H7 (cell line): Measurements from ENCODE around the gene SPI1. TPM values are rescaled to one million over a fixed set of nuclear protein-coding genes. Genes with fewer than 3 reads are reported as not detected.

ENCODE experiments used
- DNase-seq: peaks from one replicate; pipeline ENCODE4 v3.0.0; 2012
- H3K27me3 ChIP-seq: 2 replicates; pipeline ENCODE4 v1.6.0; 2011; ENCODE audit warnings: mild to moderate bottlenecking, low read length; ENCODE audit not compliant: control insufficient read depth, insufficient read depth
- H3K36me3 ChIP-seq: replicated peaks from 2 replicates; pipeline ENCODE4 v1.5.1; 2011; ENCODE audit warnings: low read length; ENCODE audit not compliant: control insufficient read depth, insufficient read depth
- H3K4me3 ChIP-seq: 2 replicates; pipeline ENCODE4 v1.5.1; 2011; ENCODE audit warnings: low read depth, mild to moderate bottlenecking, control low read depth, low read length, moderate library complexity; ENCODE audit not compliant: insufficient read depth
- total RNA-seq: library from RNA; depleted of rRNA; stranded (reverse); fragments of >200 nt; shearing (Covaris generic); gene quantifications from 2 replicates; pipeline ENCODE4 v1.2.3, GENCODE V29; 2014

Gene SPI1
- total RNA-seq, 1 experiment from 2014 or later, result 0.42 TPM

DNA sequence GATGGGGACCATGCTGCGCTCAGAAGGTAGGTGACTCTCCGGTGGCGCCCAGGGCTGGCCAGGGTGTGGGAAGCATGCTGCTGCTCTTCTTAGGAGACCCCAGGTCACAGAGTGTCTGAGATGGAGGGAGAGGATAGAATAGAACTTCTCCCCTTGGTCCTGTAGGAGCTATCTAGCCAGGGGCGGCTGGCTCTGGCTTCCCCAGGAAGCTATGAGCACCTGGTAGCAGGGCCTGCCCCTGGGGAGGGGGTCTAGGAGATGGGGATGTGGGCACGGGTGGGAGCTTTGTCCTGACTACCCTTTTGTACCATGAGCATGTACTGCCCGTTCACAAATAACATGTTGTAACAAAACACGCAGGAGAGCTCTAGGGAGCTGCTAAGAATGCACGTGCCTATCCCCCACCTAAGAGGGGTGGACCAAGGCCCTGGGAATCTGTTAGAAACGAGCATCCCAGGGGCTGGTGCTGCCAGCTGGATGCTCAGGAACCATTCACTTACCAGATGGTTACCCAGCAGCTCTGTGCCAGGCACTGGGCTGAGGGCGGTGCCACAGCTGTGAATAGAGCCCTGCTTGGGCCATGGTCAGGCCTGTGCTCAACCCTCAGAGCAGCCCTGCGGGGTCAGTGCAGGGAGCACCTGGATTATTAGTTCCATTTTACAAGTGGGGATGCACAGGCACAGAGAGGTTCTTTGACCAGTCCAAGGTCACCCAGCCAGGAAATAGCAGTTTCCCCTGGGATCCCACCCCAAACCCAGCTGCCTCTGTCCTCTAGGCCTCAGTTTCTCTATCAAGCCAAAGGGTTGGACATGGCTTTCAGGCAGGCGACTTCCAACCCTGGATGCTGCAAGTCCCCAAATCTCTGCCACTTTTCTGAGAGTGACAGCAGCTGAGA is 32.3 kb upstream of the SPI1 start:
- no peak overlapping the region for H3K4me3 ChIP-seq
- DNase-seq, result no peak
- H3K36me3 ChIP-seq, result peaks cover 3% of the 10 kb centered on the region
- no peaks in the 10 kb centered on the region for H3K27me3 ChIP-seq

DNA sequence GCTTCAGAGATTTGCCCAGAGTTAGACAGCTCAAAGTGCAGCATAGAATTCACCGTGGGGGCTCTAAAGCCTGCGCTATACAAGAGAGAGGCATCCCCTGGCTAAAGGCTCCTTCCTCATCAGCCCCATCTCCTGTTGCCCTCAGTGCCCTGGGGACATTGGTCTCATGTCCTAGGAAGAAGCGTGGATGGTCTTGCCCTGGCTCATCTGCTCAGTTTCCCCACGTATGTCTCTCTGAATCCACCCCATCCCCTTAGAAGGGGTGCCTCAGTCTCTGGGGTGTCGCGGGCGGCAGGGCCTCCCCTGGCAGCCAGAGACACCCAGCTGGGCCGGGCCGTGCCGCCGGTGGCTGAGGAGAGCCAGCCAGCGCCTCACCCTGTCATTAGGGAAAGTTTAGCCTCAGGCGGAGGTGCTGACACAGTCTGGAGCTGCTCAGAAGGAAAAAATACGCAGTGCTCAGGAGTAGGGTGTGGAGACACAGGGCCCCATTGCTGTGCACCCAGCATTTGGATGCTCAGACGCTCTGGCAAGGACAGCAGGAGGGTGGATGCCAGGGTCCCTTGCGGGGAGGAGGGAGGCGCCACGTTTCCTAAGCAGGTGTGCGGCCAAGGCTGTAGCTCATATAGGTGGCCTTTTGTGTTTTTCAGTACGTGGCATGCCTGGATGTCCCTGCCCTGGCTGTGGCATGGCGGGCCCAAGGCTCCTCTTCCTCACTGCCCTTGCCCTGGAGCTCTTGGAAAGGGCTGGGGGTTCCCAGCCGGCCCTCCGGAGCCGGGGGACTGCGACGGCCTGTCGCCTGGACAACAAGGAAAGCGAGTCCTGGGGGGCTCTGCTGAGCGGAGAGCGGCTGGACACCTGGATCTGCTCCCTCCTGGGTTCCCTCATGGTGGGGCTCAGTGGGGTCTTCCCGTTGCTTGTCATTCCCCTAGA is 31.4 kb upstream of the SPI1 start:
- H3K27me3 ChIP-seq, result no peaks in the 10 kb centered on the region
- no peak overlapping the region; the same call in 1 of the 2 replicates for H3K4me3 ChIP-seq
- peak; percentile 52 for DNase-seq
- H3K36me3 ChIP-seq, result peaks cover 3% of the 10 kb centered on the region

DNA sequence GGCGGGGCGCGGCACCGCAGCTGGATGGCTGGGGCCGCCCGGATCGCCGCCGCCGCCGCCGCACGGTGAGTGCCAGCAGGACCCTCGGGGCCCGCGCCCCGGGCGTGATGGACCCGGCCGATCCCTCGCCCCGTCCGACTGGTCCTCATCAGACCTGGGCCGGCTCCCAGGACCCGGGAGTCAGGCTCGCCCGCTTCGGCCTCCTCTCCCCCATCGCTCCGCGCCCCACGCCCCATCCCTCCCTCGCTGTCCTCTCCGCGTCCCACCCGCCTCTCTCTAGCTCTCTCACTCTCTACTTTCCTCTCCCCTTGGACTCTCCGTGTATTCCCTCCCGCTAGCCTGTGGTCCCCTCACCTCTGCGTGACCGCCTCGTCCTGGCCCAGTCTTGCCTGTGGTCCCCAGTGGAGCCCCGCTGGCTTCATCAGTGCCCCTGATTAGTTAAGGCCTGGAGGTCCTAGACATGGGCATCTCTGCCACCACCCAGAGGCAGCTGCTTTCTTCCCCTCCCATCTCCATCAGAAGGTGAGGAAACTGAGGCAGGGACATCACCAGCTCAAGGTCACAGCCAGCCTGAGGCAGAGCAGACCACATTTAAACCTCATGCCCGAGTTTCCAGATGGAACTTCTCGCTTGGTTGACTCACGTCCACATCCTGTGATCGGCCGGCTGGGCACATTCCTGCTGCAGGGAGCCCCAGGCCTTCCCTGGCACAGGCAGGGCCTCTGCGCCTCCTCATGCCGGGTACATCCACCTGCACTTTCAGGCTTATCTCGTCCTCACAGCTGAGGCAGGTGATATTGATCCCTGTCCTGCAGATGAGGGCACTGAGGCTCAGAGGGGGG is 30.5 kb upstream of the SPI1 start:
- DNase-seq, result peak; percentile 69
- H3K27me3 ChIP-seq, result no peaks in the 10 kb centered on the region
- peak overlapping the region; percentile 84 for H3K4me3 ChIP-seq
- H3K36me3 ChIP-seq, result peaks cover 3% of the 10 kb centered on the region

DNA sequence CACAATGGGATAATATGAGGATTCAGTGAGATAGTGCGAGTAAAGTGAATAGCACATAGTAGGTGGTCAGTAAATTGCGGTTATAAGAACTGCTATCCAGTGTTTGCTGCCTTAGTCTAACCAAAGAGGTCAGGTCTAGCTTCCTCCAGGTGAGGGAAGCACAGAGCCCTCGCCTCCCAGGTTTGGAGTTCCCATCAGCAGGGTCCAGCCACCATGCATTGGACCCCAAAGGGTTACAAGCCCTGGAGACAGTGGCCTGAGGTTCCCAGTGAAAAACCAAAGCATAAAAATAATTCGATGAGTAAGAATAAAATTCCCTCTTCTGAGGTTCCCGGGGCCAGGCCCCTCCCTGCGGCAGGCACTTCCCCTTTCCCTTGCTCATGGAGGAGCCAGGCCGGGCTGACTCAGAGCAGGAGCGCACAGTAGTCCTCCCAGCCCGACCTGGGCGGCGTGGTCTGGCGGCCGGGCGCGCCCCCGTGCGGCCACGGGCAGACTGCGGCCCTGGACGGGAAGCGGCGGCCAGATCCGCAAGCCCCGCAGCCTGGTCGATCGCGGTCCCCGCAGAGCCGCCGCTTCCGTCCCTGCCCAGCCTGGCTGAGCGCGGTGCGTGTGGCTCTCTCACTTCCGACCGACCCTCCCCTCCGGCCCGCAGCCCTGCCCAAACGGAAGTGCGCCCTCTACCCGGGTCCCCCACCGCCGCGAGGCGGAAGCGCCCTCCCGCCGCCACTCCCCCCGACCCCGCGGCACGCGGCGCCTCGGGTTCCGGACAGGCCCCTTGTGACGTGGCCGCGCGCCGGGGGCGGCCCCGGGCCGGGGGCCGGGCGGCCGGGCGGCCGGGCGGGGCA is 29.6 kb upstream of the SPI1 start, which contains the start of gene SLC39A13:
TSS of gene SLC39A13 (plus strand) at position 845 of the 845 bp plus-strand sequence. CDS start 1,505 bp downstream, outside the sequence.
- Histone ChIP-seq H3K36me3 (no peaks in the 10 kb centered on the region; the same call in 1 of the 2 replicates), H3K27me3 (no peaks in the 10 kb centered on the region), H3K4me3 (peak within 1 kb of the TSS; percentile 84)
- peak; percentile 100 for DNase-seq

DNA sequence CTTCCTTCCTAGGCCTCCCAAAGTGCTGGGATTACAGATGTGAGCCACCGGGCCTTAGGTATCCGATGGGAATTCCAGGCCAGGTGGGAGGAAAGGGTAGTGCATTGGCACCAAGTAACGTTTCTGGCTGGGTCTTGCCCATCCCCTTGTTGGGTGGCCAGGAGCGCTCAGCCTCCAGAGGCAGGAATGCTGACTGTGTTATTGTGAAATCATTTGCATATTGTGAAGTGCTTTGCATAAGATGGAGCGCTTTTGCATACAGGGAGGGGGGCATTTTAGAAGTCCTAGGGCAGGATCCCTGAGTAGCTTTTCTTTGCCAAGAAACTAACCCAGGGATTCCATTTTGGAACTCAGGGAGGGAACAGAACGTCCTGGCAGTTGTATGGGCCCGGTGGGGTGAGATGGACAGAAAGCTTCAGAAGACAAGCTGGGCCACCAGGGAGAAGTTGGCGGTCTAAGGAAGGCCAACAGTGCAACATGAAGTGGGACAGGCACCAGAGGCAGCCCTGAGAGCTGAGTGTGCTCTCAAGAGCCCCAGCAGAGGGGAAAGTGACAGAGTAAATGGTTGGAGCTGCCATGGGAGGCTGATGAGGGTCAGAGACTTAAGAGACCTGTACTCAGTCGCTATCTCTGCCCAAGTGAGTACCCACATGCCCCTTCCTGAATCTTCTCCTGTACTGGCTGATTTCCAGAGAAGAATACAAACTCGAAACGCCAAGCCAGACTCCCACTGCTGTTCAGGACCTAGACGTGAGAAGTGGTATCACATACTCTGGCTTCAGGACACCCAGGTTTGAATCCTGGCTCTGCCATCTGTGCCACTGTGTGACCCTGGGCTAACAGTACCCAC is 28.8 kb upstream of the SPI1 start:
- Histone ChIP-seq H3K4me3 (peak overlapping the region; percentile 48), H3K36me3 (no peaks in the 10 kb centered on the region), H3K27me3 (no peaks in the 10 kb centered on the region)
- peak; percentile 74 for DNase-seq

DNA sequence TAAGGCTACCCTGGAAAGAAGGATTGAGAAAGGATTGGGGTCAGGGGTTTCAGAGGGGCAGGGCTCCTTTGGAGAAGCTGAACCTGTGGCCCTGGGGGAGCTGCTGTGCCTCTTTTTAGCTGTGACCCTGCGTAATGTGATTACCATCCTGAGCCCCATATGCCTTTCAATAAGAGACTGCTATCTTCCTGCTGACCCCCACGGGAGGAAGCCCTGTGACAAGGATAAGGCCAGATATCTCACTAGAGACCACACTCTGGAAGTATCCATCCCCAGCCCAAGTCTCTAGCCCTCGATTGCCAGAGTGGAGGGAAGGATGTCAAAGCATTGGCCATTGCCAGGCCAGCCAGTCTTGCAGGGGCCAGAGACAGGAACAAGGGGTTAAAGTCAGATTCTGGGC is 25.2 kb upstream of the SPI1 start:
- Histone ChIP-seq H3K4me3 (no peak overlapping the region), H3K27me3 (no peaks in the 10 kb centered on the region), H3K36me3 (no peaks in the 10 kb centered on the region)
- no peak for DNase-seq

DNA sequence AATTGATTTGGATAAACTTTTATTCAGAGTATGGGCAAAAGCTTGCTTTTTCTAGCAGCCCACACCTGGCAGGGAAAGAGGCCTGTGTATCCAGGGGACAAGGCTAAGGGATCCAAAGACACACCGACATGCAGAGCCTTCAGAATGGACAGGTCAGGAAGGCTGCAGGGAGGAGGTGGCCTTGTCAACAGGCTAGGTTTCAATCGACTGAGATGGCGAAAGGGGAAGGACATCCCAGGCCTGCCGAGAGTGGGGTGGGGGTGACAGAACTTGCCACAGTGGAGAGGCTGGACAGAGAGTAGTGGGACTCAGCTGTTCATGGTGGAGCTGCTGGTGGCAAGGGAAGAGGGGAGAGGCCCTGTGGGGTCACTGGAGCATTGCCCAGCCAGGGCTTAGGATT is 24.8 kb upstream of the SPI1 start:
- H3K27me3 ChIP-seq, result no peaks in the 10 kb centered on the region
- DNase-seq, result no peak
- H3K4me3 ChIP-seq, result no peak overlapping the region
- no peaks in the 10 kb centered on the region for H3K36me3 ChIP-seq

DNA sequence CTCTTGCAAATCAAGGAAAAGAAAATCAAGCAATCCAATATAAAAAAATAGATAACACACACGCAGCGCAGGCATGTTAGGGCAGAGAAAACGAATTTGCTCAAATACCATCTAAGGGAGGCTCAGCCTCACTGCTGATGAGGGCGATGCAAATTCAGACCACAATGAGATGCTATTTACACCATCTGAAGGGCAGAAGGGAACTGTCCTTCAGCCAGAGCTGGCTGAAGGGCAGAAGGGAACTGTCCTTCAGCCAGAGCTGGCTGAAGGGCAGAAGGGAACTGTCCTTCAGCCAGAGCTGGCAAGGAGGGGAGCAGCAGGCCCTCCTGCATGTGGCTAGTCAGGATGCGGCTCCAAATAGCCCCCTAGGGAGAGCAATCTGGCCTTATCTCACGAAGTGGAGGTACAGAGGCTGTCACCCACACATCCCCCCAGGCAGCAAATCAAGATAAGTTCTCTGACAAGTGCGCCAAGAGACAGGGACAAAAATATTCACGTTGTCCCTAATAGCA is 22.5 kb upstream of the SPI1 start:
- H3K4me3 ChIP-seq, result peak overlapping the region; percentile 44
- no peaks in the 10 kb centered on the region for H3K36me3 ChIP-seq
- DNase-seq, result no peak
- no peaks in the 10 kb centered on the region for H3K27me3 ChIP-seq

DNA sequence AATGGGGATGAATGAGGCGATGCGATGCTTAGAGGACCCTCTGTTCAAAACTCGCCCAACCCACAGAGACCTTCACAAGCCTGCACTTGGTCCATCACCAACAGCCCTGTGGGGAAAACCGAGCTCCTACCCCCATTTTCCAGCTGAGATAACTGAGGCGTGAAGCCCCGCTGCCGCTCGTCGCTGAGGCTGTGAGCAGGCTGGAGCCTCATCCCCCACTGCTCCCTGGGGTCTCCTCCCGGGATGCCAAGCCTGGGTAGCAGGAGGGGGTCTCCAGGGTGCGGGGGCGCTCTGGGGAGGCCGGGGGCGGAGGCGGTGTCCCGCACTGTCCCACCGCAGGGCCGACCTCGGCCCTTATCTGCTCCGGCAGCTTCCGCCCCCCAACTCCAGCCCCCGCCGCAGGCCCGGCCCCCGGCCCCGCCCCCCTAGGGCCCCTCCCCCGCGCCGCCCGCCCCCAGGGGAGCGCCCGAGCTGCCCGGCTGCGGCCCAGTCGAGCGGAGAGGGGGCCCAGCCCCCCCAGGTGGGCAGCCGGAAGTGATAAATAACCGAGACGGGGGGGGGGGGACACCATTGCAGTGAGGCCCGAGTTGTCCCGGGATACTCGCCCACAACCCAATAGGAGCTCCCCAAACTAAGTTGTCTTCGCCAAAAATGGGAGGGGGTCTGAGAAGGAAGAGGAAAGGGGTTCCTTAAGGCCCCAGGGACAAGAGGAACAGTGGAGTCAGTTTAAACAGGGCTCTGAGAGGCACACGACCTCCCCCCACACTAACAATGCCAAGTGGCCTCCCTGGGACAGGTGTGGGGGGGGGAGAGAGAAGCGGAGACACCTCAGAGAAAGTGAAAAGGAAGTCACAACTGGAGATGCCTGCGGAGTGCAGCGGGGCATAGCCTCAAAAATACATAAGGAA is 21.8 kb upstream of the SPI1 start:
- no peaks in the 10 kb centered on the region for H3K27me3 ChIP-seq
- DNase-seq, result peak; percentile 96
- H3K36me3 ChIP-seq, result no peaks in the 10 kb centered on the region
- H3K4me3 ChIP-seq, result peak overlapping the region; percentile 54

DNA sequence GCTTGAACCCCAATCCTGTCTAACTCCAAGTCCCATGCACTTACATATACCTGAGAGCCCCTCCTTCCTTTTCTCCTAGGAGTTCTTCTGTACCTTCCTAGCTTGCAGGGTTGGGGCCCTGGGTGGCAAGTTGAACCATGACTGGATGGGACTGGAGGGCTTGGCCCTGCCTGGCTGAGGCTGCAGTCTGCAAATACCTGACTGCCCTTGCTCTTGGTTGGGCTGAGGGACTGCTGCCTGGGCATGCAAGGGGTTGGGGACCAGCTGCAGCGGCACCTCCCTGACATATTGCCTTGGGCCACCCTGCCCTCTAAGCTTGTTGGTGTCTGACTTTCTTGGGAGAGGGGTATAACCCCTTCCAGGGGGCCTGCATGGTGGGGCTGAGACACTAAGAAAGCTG is 20.2 kb upstream of the SPI1 start:
- Histone ChIP-seq H3K4me3 (no peak overlapping the region), H3K36me3 (no peaks in the 10 kb centered on the region), H3K27me3 (no peaks in the 10 kb centered on the region)
- DNase-seq, result no peak

DNA sequence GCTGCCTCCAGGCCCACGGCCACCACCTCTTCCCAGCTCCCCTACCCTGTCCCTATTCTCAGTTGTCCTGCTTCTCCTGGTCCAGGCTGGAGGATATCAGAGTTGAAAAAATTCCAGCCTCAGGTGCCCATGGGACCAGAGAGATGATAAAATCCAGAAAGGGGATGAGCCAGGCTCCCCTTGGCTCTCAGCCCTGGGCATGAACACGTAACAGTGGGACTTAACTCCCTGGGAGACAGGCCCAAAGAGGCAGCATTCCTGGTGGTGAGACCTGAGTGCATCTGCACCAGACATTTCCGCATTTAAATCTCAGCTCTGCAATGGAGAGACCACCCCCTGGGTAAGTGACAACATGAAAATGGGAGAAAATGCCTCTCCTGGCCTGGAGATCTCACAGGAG is 19.7 kb upstream of the SPI1 start:
- no peak for DNase-seq
- H3K4me3 ChIP-seq, result no peak overlapping the region
- no peaks in the 10 kb centered on the region for H3K36me3 ChIP-seq
- no peaks in the 10 kb centered on the region for H3K27me3 ChIP-seq

DNA sequence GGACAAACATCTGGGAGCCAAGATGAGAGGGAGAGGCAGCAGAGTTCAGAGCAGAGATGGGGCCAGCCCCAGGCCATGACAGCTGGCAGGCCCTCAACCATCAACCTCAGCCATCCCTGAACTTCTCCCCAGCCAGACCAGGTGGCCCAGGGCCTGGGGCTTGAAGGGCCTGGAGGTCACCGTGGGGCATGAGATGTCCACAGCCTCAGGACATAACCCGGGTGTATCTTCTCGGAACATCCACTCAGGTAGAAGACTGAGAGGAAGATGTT is 17.6 kb upstream of the SPI1 start:
- H3K27me3 ChIP-seq, result no peaks in the 10 kb centered on the region
- H3K36me3 ChIP-seq, result no peaks in the 10 kb centered on the region
- no peak overlapping the region for H3K4me3 ChIP-seq
- DNase-seq, result no peak
